GM19043 (cell line): ENCODE data around the gene PRKCB.
"Not testable (repeated sequence)": the region's sequence is repeated elsewhere in the genome, so short reads cannot be mapped to it uniquely, and the experiment has no call there.

ENCODE experiments used
- ATAC-seq: cut with Tn5 transposase; IDR thresholded peaks from one replicate; pipeline ENCODE4 v1.9.1; 2021; ENCODE audit warnings: low read depth; ENCODE audit not compliant: unreplicated experiment

Gene PRKCB

DNA sequence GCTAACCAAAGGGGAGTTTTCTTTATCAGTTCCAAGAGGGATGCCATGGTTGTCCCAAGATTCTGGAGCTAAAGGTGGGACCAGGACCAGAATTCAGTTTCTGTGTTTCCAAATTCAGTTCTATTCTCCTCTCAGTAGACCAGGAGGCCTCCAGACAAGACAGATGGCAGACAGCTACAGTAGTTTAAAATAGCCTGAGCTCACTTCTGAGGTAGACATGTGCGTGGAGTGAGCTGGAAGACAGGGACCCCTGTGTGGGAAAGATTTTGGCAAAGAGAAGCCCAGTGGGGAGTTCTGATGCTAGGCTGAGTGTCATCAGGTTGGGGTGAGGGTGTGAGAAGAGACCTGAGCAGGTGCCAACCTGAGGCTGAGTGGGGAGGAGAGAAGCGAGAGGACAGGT, 95.4 kb downstream of the PRKCB start:
- no peak for ATAC-seq

GRCh38 chr16:23933650-23934049, 97.9 kb downstream of the PRKCB start:
- ATAC-seq: not testable (repeated sequence)

GRCh38 chr16:23934610-23935236, 98.9 kb downstream of the PRKCB start:
- ATAC-seq: no peak

GRCh38 chr16:23940111-23940510, 104.3 kb downstream of the PRKCB start:
- ATAC-seq: no peak

DNA sequence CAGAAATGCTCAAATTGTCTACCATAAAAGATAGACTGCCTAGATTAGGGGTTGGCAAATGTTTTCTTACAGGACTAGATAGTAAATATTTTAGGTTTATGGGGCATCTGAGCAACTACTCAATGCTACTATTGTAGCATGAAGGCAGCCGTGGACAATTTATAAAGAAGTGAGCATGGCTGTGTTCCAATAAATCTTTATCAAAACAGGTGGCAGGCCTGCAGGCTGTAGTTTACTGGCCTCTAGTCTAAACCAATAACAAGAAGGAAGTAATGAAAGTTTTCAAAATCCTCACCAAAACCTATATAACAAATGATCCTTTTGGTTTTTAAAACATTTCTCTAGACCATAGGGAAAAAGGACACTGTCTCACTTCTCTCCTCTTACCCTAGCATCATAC, 105.2 kb downstream of the PRKCB start:
- ATAC-seq: no peak

DNA sequence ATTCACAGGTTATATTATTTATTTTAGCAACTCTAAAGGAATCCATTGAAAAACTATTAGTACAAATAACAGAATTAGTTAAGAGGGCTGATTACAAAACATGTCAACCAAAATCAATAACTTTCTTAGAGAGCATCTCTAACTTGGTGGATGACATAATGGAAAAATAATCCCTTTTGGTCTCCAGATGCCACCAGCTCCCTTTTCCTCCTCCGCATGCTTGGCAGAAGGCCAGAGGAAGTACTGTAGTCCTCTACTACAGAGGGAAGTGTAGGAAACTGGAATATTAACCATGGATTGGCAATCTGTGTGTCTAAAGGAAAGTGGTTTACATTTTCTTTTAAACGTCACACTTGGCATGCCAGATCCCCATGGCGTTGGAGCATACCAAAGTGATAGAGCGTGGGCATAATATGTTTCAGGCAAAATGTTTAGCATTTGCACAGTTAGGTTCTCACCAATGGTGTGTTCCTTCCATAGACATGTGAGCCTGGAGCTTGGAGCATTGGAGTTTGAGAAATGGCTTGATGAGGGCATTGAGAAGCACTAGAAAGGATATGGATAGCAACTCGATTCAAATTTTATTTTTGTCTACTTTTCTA, 106.3 kb downstream of the PRKCB start:
- ATAC-seq: no peak

- ATAC-seq: no peak
Measured at GRCh38 chr16:23943604-23944003, 107.8 kb downstream of the PRKCB start.

- no peak for ATAC-seq
Measured at GRCh38 chr16:23944381-23944780, 108.6 kb downstream of the PRKCB start.

GRCh38 chr16:23945243-23945642, 109.5 kb downstream of the PRKCB start:
- no peak for ATAC-seq

GRCh38 chr16:23947838-23948237, 112.1 kb downstream of the PRKCB start:
- no peak for ATAC-seq

DNA sequence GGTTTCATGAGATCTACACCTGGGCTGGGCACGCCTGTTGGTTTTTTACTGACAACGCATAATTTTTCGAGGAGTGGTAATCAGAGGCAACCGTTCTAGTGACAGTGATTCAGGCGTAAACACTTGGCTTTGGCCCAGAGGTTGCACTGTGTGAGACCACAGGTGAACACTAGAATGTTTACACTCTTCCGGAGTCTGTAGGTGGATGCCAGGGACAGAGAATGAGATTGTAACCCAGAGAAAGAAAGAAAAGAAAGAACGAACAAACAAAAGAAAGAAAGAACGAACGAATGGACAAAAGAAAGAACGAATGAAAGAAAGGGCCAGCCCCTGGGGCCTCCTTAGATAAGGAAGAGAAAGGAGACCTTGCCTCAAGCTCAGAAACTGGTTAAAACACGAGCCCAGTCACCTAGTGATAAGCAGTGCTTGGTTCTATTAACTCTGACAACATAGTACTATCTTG, 113.2 kb downstream of the PRKCB start:
- no peak for ATAC-seq

DNA sequence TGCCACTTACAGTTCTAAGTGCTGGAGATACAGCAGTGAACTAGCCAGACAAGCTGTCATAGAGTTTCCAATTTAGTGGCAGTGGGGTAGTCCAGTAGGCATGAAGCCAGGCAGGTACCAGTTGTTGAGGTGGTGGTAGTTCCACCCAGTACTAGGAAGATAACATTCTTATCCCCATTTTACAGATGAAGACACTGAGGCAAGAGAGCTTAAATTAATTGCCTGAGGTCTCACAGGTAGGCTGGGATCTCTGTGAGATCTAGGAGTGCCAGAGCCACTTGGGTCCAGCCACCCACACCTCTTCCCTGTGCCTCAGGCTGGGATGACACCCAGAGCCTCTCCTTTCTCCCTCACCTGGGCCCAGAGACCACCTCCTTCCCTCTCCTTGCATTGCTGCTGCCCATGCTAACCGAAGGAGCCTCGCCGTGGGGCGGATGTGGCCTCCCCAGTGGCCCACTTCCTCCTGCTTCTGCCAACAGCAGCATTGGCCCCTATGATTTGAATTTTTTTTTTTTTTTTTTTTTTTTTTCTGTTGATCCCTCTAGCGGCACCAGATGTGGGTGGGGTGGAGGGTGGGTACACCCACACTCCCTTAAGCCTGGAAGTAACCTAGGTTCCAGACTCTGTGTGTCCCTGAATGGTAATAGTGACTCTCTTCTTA, 114.0 kb downstream of the PRKCB start:
- ATAC-seq: peak; percentile 72

GRCh38 chr16:23950291-23950894, 114.6 kb downstream of the PRKCB start:
- ATAC-seq: no peak

DNA sequence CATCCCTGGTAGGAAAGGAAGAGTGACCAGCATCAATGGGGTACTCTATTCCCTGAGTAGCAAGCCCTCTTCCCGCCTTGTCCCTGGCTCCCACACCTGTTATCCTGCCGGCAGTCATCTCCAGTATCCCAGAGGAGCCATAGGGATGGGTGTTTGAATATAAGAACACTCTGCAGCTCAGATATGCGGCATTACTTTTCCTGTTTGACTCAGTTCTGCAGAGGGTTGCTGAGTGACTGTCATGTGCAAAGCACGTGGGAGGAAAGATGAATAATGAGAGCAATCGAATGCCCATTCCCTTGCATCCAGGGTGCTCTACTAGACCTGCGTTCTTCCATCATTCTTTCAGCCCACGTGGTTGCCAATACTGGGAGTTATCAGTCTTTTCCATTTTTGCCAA, 115.1 kb downstream of the PRKCB start:
- ATAC-seq: no peak

GRCh38 chr16:23952128-23952970, 116.6 kb downstream of the PRKCB start:
- no peak for ATAC-seq

DNA sequence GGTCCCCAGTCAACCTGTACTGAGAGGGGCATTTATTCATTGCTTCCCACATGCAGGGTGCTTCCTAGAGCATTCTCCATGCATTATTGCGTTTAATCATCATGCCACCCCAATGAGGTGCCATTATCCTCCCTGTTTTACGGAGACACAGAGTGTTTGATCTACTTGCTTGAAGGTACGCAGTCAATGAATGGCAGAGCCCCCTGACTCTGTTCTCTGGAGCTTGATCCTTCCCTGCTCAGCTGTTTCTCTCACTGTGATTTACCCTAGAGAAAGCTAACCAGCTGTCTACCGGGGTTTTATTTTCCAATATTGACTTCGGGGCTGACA, 117.2 kb downstream of the PRKCB start:
- ATAC-seq: no peak

DNA sequence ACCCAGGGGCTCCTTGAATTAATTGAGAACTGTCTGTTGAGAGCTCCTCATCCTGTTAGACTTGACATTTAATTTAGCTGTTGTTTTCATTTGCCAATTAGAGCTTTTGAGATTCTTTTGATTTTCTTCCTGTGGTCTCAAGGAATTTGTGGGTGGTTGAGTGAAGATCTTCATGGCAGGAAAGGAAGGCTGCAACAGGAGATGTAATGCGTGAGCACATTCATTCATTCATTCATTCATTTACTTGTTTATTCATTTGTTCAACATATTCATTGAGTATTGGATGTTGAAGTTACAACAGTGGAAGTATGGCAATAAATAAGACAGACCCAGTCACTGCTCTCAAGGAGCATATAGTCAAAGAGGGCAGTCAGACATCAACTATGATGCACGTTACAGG, 117.7 kb downstream of the PRKCB start:
- ATAC-seq: no peak

GRCh38 chr16:23955088-23955487, 119.3 kb downstream of the PRKCB start:
- ATAC-seq: no peak

DNA sequence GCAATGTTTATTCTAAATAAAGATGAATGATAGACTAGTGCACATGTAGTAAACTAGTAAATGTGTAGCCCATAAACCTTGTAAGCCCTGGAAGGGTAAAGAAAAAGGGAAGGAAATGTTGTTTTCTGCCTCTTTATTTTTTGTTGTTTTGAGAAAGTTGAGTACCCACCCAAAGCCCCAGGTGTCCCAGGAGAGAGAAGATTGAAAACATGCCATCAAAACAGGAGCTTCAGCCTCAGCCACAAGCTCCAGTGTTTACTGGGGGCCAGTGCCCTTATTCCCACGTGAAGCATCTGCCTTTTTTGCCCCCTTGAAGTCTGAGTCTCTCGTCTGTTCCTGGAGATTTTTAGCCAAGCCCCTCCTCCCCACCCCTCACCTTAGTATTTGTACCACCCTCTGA, 121.5 kb downstream of the PRKCB start:
- no peak for ATAC-seq

GRCh38 chr16:23959072-23959751, 123.4 kb downstream of the PRKCB start:
- ATAC-seq: no peak
